A673 (cell line): ENCODE data around the gene CD72. TPM values are rescaled to one million over a fixed set of nuclear protein-coding genes. Genes with fewer than 3 reads are reported as not detected.
"Not testable (repeated sequence)": the region's sequence is repeated elsewhere in the genome, so short reads cannot be mapped to it uniquely, and the experiment has no call there.

Experiments
- BruUV-seq: library from RNA; stranded (reverse); fragments of 400-500 nt; replicated peaks from 2 replicates; lab custom pipeline; 2021; lab: Mats Ljungman, UMichigan
- CTCF ChIA-PET: fragments of 300-600 bp; sonication (Branson Sonifier 250); formaldehyde crosslinking; loops from one replicate; lab custom pipeline; 2022; ENCODE audit warnings: antibody characterized with exemption; lab: Charles Lee
- POLR2A ChIA-PET: fragments of 300-600 bp; sonication (Branson Sonifier 250); formaldehyde crosslinking; loops from one replicate; lab custom pipeline; 2022; ENCODE audit warnings: antibody characterized with exemption; ENCODE audit not compliant: low non-redundant PET; lab: Charles Lee
- DNase-seq: peaks from one replicate; pipeline ENCODE4 v3.0.0-alpha.2; 2015; ENCODE audit warnings: low spot score
- H3K27ac ChIP-seq: fragments of 200-600 bp; sonication (generic); 2 replicates; pipeline ENCODE4 v1.5.1; 2016; ENCODE audit warnings: mixed run types, low read depth, mild to moderate bottlenecking, mixed read lengths, antibody characterized with exemption, low read length; ENCODE audit not compliant: poor library complexity, severe bottlenecking
- H3K27me3 ChIP-seq: fragments of 200-600 bp; sonication (generic); replicated peaks from 2 replicates; pipeline ENCODE4 v1.6.1; 2017; ENCODE audit warnings: mixed run types, low read depth, mild to moderate bottlenecking, mixed read lengths, antibody characterized with exemption, low read length; ENCODE audit not compliant: insufficient read depth, poor library complexity
- H3K36me3 ChIP-seq: fragments of 200-600 bp; sonication (generic); 2 replicates; pipeline ENCODE4 v1.6.1; 2016; ENCODE audit warnings: mixed run types, mild to moderate bottlenecking, mixed read lengths, antibody characterized with exemption, low read length; ENCODE audit not compliant: insufficient read depth, poor library complexity, severe bottlenecking
- H3K4me1 ChIP-seq: fragments of 200-600 bp; sonication (generic); 2 replicates; pipeline ENCODE4 v1.6.1; 2017; ENCODE audit warnings: mixed run types, mild to moderate bottlenecking, mixed read lengths, antibody characterized with exemption, low read length; ENCODE audit not compliant: insufficient read depth, poor library complexity, severe bottlenecking
- H3K4me3 ChIP-seq: fragments of 200-600 bp; sonication (generic); 2 replicates; pipeline ENCODE4 v1.5.1; 2016; ENCODE audit warnings: low read depth, mixed run types, mild to moderate bottlenecking, mixed read lengths, low read length; ENCODE audit not compliant: poor library complexity, severe bottlenecking
- H3K9me3 ChIP-seq: fragments of 200-600 bp; sonication (generic); 2 replicates; pipeline ENCODE4 v1.6.1; 2016; ENCODE audit warnings: mixed run types, low read depth, mild to moderate bottlenecking, mixed read lengths, antibody characterized with exemption, low read length; ENCODE audit not compliant: poor library complexity, severe bottlenecking
- CTCF ChIP-seq: fragments of 300-800, 200-600 bp; sonication (generic); conservative IDR thresholded peaks from 2 replicates; pipeline ENCODE4 v1.5.1; 2017; ENCODE audit warnings: low read depth, mild to moderate bottlenecking, antibody characterized with exemption, low read length, moderate library complexity, mixed read lengths
- EZH2 ChIP-seq: fragments of 200-600 bp; sonication (generic); IDR thresholded peaks from 2 replicates; pipeline ENCODE4 v1.6.1; 2017; ENCODE audit warnings: borderline replicate concordance, low read depth, mild to moderate bottlenecking, mixed read lengths, antibody characterized with exemption, low read length; ENCODE audit not compliant: poor library complexity, severe bottlenecking
- intact Hi-C: fragments of 100-400 bp; cut with micrococcal nuclease; formaldehyde crosslinking; loops from one replicate; pipeline ENCODE4 v1.10.0; 2022; ENCODE audit not compliant: unreplicated experiment
- total RNA-seq: library from RNA; stranded (reverse); gene quantifications from 2 replicates; pipeline ENCODE4 v1.2.3, GENCODE V29; 2021

The CD72 gene
- total RNA-seq, 1 experiment from 2014 or later = not detected

- intact Hi-C loops = no loop called here
- POLR2A ChIA-PET = no interaction called here
Measured at GRCh38 chr9:35615981-35616680, 2.1 kb downstream of the CD72 start.

GRCh38 chr9:35612843-35613242 lies 5.4 kb downstream of the CD72 start:
- no TSS peak for BruUV-seq
- H3K9me3 ChIP-seq = no peaks in the 10 kb centered on the region
- TF ChIP-seq EZH2 (no peak), CTCF (no peak)
- POLR2A ChIA-PET = interaction anchor here (0.6 kb wide), 1 partner anchor 81 kb away, joined by 18 read pairs; no protein-coding TSS in a partner anchor
- no peak overlapping the region for H3K27ac ChIP-seq
- H3K36me3 ChIP-seq = peaks cover 11% of the 10 kb centered on the region
- DNase-seq = no peak
- H3K4me1 ChIP-seq = no peaks in the 10 kb centered on the region
- H3K27me3 ChIP-seq = peaks cover 25% of the 10 kb centered on the region
- intact Hi-C loops = no loop called here
- no peak overlapping the region for H3K4me3 ChIP-seq
- CTCF ChIA-PET = no interaction called here

More at GRCh38 chr9:35615981-35616680, 2.1 kb downstream of the CD72 start:
- TF ChIP-seq EZH2 (no peak), CTCF (no peak)
- no peak overlapping the region for H3K27ac ChIP-seq
- no peaks in the 10 kb centered on the region for H3K4me1 ChIP-seq
- H3K27me3 ChIP-seq = peaks cover 26% of the 10 kb centered on the region
- H3K4me3 ChIP-seq = no peak overlapping the region
- H3K36me3 ChIP-seq = no peaks in the 10 kb centered on the region
- no TSS peak for BruUV-seq
- H3K9me3 ChIP-seq = no peaks in the 10 kb centered on the region
- no peak for DNase-seq
- CTCF ChIA-PET = interaction anchor here (0.8 kb wide), 1 partner anchor 12 kb away, joined by 3 read pairs; no protein-coding TSS in a partner anchor

- CTCF ChIA-PET, intact Hi-C loops, H3K9me3 ChIP-seq, POLR2A ChIA-PET, H3K4me3 ChIP-seq, BruUV-seq, H3K4me1 ChIP-seq, H3K27ac ChIP-seq, DNase-seq: not testable (repeated sequence)
- H3K36me3 ChIP-seq = peaks cover 11% of the 10 kb centered on the region
- H3K27me3 ChIP-seq = peaks cover 18% of the 10 kb centered on the region
Measured at GRCh38 chr9:35612066-35612465, 6.1 kb downstream of the CD72 start.
